HepG2 (cell line): ENCODE measurements around the gene HDLBP. TPM values are rescaled to one million over a fixed set of nuclear protein-coding genes. Genes with fewer than 3 reads are reported as not detected.

Experiments used
- CENPT ChIP-seq: sonication (generic); formaldehyde crosslinking; IDR thresholded peaks from 2 replicates; pipeline ENCODE4 v1.8.0; 2022; ENCODE audit warnings: low read depth, mild to moderate bottlenecking, moderate library complexity, missing genetic modification reagents
- JDP2 ChIP-seq: sonication (generic); formaldehyde crosslinking; IDR thresholded peaks from 2 replicates; pipeline ENCODE4 v1.8.1; 2022; ENCODE audit warnings: missing genetic modification reagents, borderline replicate concordance
- KLF12 ChIP-seq: sonication (generic); formaldehyde crosslinking; IDR thresholded peaks from 2 replicates; pipeline ENCODE4 v1.4.0; 2020; ENCODE audit warnings: missing genetic modification reagents, borderline replicate concordance
- NFIB ChIP-seq: sonication (generic); formaldehyde crosslinking; IDR thresholded peaks from 2 replicates; pipeline ENCODE4 v1.9.0; 2021; ENCODE audit warnings: missing genetic modification reagents, mild to moderate bottlenecking, borderline replicate concordance
- NFYC ChIP-seq: IDR thresholded peaks from 2 replicates; pipeline ENCODE4 v1.6.1; 2016; ENCODE audit warnings: missing genetic modification reagents, missing compliant biosample characterization
- NR3C1 ChIP-seq: sonication (generic); formaldehyde crosslinking; IDR thresholded peaks from 2 replicates; pipeline ENCODE4 v1.4.0; 2020; ENCODE audit warnings: missing genetic modification reagents
- SIN3A ChIP-seq: IDR thresholded peaks from 2 replicates; pipeline ENCODE4 v1.6.1; 2011; ENCODE audit warnings: low read depth, mild to moderate bottlenecking, control low read depth, low read length, borderline replicate concordance
- ZFP36L1 ChIP-seq: sonication (generic); formaldehyde crosslinking; IDR thresholded peaks from 2 replicates; pipeline ENCODE4 v1.8.0; 2022; ENCODE audit warnings: mild to moderate bottlenecking, missing genetic modification reagents, moderate library complexity
- ZNF382 ChIP-seq: sonication (generic); formaldehyde crosslinking; IDR thresholded peaks from 2 replicates; pipeline ENCODE4 v1.5.0; 2020; ENCODE audit warnings: missing genetic modification reagents, mild to moderate bottlenecking, borderline replicate concordance
- ZNF639 ChIP-seq: conservative IDR thresholded peaks from 2 replicates; pipeline ENCODE4 v1.6.1; 2018; ENCODE audit warnings: missing genetic modification reagents
- ZNF703 ChIP-seq: sonication (generic); formaldehyde crosslinking; IDR thresholded peaks from 2 replicates; pipeline ENCODE4 v1.5.1; 2020; ENCODE audit warnings: missing genetic modification reagents, mild to moderate bottlenecking, moderate library complexity, borderline replicate concordance
- ZNF749 ChIP-seq: sonication (generic); formaldehyde crosslinking; IDR thresholded peaks from 2 replicates; pipeline ENCODE4 v1.8.0; 2022; ENCODE audit warnings: mild to moderate bottlenecking, missing genetic modification reagents, moderate library complexity, borderline replicate concordance
- ZNF768 ChIP-seq: sonication (generic); formaldehyde crosslinking; IDR thresholded peaks from 2 replicates; pipeline ENCODE4 v1.4.0; 2020; ENCODE audit warnings: missing genetic modification reagents
- polyA plus RNA-seq, 8 experiments: library from polyadenylated mRNA; depleted of rRNA in 3 of 8; stranded (reverse) in 7 of 8; unstranded in 1 of 8; fragments of >200 nt; fragmentation: Illumina TruSeq in 4 of 8; extraction: Trizol in 4 of 8; gene quantifications; 2 replicates each; pipeline versions ENCODE4 v1.2.1 to v1.2.3, GENCODE V29; 2011 to 2016; ENCODE audit warnings: low read depth in 4 of 8, missing spikeins in 1 of 8, mixed read lengths in 1 of 8; ENCODE audit not compliant: insufficient read depth in 1 of 8
- total RNA-seq, 5 experiments: library from RNA; depleted of rRNA; stranded (reverse); fragments of >200 nt; fragmentation: Illumina TruSeq; extraction: Trizol; gene quantifications; 2 replicates each; pipeline ENCODE4 v1.2.3, GENCODE V29; 2016; ENCODE audit warnings: low read depth in 1 of 5
- TF ChIP-seq, protein P1 (sequence below): sonication (generic); formaldehyde crosslinking; IDR thresholded peaks from 2 replicates; pipeline ENCODE4 v1.5.0; 2020; ENCODE audit warnings: missing genetic modification reagents, mild to moderate bottlenecking, borderline replicate concordance
- TF ChIP-seq, protein P2 (sequence below): sonication (generic); formaldehyde crosslinking; IDR thresholded peaks from 2 replicates; pipeline ENCODE4 v1.8.0; 2022; ENCODE audit warnings: missing genetic modification reagents, mild to moderate bottlenecking, moderate library complexity, borderline replicate concordance
- TF ChIP-seq, protein P3 (sequence below): sonication (generic); formaldehyde crosslinking; IDR thresholded peaks from 2 replicates; pipeline ENCODE4 v1.4.0; 2020; ENCODE audit warnings: missing genetic modification reagents, borderline replicate concordance
- TF ChIP-seq, protein P4 (sequence below): fragments of 450-650 bp; IDR thresholded peaks from 2 replicates; pipeline ENCODE4 v1.6.1; 2016

The HDLBP gene
- total and polyA plus RNA-seq, 2 of the 13 experiments (the other 11 are each of a cell fraction or from before 2014, with no cell fraction given) = 464 to 707 TPM

DNA sequence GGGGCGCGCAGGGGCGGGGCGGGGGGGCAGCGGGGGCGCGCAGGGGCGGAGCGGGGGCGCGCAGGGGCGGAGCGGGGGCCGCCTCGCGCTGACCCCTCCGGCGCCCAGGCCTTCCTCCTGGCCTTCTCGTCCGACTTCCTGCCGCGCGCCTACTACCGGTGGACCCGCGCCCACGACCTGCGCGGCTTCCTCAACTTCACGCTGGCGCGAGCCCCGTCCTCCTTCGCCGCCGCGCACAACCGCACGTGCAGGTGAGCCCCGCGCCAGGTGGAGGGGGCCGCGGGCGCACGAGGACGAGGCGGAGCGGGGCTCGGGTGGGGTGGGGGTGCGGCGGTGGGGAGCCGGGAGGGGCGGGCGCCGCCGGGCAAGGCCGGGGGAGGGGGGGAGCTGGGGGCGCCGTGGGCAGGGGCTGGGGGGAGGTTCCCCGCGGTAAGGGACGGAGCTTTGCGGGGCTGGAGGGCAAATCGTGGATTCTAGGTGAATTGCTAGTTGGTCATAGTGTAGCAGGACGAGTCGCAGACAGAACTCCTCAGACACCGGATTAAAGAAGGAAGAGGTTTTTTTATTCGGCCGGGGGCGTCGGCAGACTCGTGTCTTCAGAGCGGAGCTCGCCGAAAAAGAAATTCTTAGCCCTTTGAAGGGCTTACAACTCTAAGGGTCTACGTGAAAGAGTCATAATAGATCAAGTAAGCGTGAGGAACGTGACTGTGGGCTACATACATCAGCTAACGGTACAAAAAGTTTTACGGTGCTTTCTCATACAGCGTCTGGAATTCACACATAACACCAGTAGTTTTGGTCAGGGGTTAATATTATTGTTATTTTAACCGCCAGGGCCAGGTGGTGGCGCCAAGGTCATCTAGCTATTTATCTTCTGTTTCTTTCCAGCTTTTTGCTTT, 97.1 kb downstream of the HDLBP start (continued):
- TF ChIP-seq, protein P1, sequence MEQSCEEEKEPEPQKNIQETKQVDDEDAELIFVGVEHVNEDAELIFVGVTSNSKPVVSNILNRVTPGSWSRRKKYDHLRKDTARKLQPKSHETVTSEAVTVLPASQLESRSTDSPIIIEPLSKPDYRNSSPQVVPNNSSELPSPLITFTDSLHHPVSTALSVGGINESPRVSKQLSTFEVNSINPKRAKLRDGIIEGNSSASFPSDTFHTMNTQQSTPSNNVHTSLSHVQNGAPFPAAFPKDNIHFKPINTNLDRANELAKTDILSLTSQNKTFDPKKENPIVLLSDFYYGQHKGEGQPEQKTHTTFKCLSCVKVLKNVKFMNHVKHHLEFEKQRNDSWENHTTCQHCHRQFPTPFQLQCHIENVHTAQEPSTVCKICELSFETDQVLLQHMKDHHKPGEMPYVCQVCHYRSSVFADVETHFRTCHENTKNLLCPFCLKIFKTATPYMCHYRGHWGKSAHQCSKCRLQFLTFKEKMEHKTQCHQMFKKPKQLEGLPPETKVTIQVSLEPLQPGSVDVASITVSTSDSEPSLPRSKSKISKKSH (CRISPR knock-in tag) = 0 out of 2 replicates have a peak, but pooled peaks have one; percentile 79
- TF ChIP-seq ZNF749 = 0 out of 2 replicates have a peak, but pooled peaks have one; percentile 40
- TF ChIP-seq, protein P2, sequence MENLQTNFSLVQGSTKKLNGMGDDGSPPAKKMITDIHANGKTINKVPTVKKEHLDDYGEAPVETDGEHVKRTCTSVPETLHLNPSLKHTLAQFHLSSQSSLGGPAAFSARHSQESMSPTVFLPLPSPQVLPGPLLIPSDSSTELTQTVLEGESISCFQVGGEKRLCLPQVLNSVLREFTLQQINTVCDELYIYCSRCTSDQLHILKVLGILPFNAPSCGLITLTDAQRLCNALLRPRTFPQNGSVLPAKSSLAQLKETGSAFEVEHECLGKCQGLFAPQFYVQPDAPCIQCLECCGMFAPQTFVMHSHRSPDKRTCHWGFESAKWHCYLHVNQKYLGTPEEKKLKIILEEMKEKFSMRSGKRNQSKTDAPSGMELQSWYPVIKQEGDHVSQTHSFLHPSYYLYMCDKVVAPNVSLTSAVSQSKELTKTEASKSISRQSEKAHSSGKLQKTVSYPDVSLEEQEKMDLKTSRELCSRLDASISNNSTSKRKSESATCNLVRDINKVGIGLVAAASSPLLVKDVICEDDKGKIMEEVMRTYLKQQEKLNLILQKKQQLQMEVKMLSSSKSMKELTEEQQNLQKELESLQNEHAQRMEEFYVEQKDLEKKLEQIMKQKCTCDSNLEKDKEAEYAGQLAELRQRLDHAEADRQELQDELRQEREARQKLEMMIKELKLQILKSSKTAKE (CRISPR knock-in tag) = peak; percentile 68; the same call in 1 of the 2 replicates
- peak; percentile 77; the same call in 1 of the 2 replicates for TF ChIP-seq ZNF768 (CRISPR knock-in tag)
- peak; percentile 97 for TF ChIP-seq CENPT (CRISPR knock-in tag)
- TF ChIP-seq ZNF639 (CRISPR knock-in tag) = peak; percentile 16; the same call in 1 of the 2 replicates
- no peak; the same call in 1 of the 2 replicates for TF ChIP-seq JDP2 (CRISPR knock-in tag)
- 0 out of 2 replicates have a peak, but pooled peaks have one; percentile 85 for TF ChIP-seq NR3C1
- peak; percentile 14; the same call in 1 of the 2 replicates for TF ChIP-seq ZFP36L1
- 0 out of 2 replicates have a peak, but pooled peaks have one; percentile 4 for TF ChIP-seq NFYC (CRISPR knock-in tag)
- TF ChIP-seq ZNF382 (CRISPR knock-in tag) = no peak
- TF ChIP-seq SIN3A = 0 out of 2 replicates have a peak, but pooled peaks have one; percentile 39
- TF ChIP-seq KLF12 (CRISPR knock-in tag) = 0 out of 2 replicates have a peak, but pooled peaks have one; percentile 56
- TF ChIP-seq, protein P3, sequence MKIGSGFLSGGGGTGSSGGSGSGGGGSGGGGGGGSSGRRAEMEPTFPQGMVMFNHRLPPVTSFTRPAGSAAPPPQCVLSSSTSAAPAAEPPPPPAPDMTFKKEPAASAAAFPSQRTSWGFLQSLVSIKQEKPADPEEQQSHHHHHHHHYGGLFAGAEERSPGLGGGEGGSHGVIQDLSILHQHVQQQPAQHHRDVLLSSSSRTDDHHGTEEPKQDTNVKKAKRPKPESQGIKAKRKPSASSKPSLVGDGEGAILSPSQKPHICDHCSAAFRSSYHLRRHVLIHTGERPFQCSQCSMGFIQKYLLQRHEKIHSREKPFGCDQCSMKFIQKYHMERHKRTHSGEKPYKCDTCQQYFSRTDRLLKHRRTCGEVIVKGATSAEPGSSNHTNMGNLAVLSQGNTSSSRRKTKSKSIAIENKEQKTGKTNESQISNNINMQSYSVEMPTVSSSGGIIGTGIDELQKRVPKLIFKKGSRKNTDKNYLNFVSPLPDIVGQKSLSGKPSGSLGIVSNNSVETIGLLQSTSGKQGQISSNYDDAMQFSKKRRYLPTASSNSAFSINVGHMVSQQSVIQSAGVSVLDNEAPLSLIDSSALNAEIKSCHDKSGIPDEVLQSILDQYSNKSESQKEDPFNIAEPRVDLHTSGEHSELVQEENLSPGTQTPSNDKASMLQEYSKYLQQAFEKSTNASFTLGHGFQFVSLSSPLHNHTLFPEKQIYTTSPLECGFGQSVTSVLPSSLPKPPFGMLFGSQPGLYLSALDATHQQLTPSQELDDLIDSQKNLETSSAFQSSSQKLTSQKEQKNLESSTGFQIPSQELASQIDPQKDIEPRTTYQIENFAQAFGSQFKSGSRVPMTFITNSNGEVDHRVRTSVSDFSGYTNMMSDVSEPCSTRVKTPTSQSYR (CRISPR knock-in tag) = peak; percentile 68; the same call in 1 of the 2 replicates
- no peak for TF ChIP-seq NFIB (CRISPR knock-in tag)
- 0 out of 2 replicates have a peak, but pooled peaks have one; percentile 47 for TF ChIP-seq ZNF703 (CRISPR knock-in tag)
- TF ChIP-seq, protein P4, sequence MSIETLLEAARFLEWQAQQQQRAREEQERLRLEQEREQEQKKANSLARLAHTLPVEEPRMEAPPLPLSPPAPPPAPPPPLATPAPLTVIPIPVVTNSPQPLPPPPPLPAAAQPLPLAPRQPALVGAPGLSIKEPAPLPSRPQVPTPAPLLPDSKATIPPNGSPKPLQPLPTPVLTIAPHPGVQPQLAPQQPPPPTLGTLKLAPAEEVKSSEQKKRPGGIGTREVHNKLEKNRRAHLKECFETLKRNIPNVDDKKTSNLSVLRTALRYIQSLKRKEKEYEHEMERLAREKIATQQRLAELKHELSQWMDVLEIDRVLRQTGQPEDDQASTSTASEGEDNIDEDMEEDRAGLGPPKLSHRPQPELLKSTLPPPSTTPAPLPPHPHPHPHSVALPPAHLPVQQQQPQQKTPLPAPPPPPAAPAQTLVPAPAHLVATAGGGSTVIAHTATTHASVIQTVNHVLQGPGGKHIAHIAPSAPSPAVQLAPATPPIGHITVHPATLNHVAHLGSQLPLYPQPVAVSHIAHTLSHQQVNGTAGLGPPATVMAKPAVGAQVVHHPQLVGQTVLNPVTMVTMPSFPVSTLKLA = 0 out of 2 replicates have a peak, but pooled peaks have one; percentile 10
